A549 (cell line): ENCODE data around the gene ABCC1. TPM values are rescaled to one million over a fixed set of nuclear protein-coding genes. Genes with fewer than 3 reads are reported as not detected.
"Not testable (repeated sequence)": the region's sequence is repeated elsewhere in the genome, so short reads cannot be mapped to it uniquely, and the experiment has no call there.

ENCODE experiments used
- ATAC-seq, 2 experiments: fragments of 200-7000 bp in 1 of 2; fragments of >200 bp in 1 of 2; cut with Nextera tagmentation in 1 of 2; cut with Tn5 transposase in 1 of 2; 3 replicates each; pipeline versions ENCODE4 v1.8.0 to v1.9.1; 2018 to 2020; ENCODE audit warnings: mild to moderate bottlenecking in 1 of 2, moderate library complexity in 1 of 2
- CTCF ChIA-PET: fragments of 300-600 bp; sonication (Branson Sonifier 250); formaldehyde crosslinking; extraction: SDS; loops from one replicate; lab custom pipeline; 2021; ENCODE audit warnings: antibody characterized with exemption, inconsistent platforms; lab: Yijun Ruan, JAX
- POLR2A ChIA-PET: fragments of 350-600 bp; formaldehyde crosslinking; extraction: SDS; loops from one replicate; lab custom pipeline; 2021; ENCODE audit warnings: antibody characterized with exemption, inconsistent platforms; lab: Yijun Ruan, JAX
- DNase-seq, 2 experiments: peaks; one replicate each; pipeline versions ENCODE4 v3.0.0 to v3.0.0-alpha.2; 2011 to 2016; ENCODE audit warnings: low read depth in 1 of 2, low spot score in 1 of 2
- FAIRE-seq: peaks from 2 replicates; lab custom pipeline; 2011; peaks lifted over from hg19 to GRCh38; lab: Jason Lieb, UNC
- H3K27ac ChIP-seq, 2 experiments: fragments of >200 bp; sonication (Bioruptor Twin); formaldehyde crosslinking; 3 replicates each; pipeline ENCODE4 v1.5.1; 2016 to 2017
- H3K4me1 ChIP-seq: fragments of >200 bp; sonication (Bioruptor Twin); formaldehyde crosslinking; 3 replicates; pipeline ENCODE4 v1.6.1; 2016
- H3K4me2 ChIP-seq: fragments of >200 bp; sonication (Bioruptor Twin); formaldehyde crosslinking; 3 replicates; pipeline ENCODE4 v1.6.1; 2016
- H3K4me3 ChIP-seq: fragments of >200 bp; sonication (Bioruptor Twin); formaldehyde crosslinking; 3 replicates; pipeline ENCODE4 v1.5.1; 2016
- H3K9me3 ChIP-seq: fragments of >200 bp; sonication (Bioruptor Twin); formaldehyde crosslinking; 3 replicates; pipeline ENCODE4 v1.6.1; 2016
- ATOH8 ChIP-seq: fragments of 250-450 bp; sonication (Bioruptor Pico); IDR thresholded peaks from 2 replicates; pipeline ENCODE4 v1.5.0; 2020; ENCODE audit warnings: low read depth, mild to moderate bottlenecking, moderate library complexity
- CBX8 ChIP-seq: fragments of 200-600 bp; sonication (generic); IDR thresholded peaks from 2 replicates; pipeline ENCODE4 v1.6.1; 2016
- EHF ChIP-seq: fragments of 250-450 bp; sonication (Bioruptor Pico); IDR thresholded peaks from 2 replicates; pipeline ENCODE4 v1.5.0; 2020; ENCODE audit warnings: mild to moderate bottlenecking
- EHMT2 ChIP-seq: fragments of 200-600 bp; sonication (generic); IDR thresholded peaks from 2 replicates; pipeline ENCODE4 v1.6.1; 2016; ENCODE audit warnings: antibody characterized with exemption, low read depth, mild to moderate bottlenecking, moderate library complexity
- EP300 ChIP-seq, 2 experiments: fragments of >200 bp; sonication (Bioruptor Twin); formaldehyde crosslinking; IDR thresholded peaks; 2 replicates in 1 of 2; 3 replicates in 1 of 2; pipeline ENCODE4 v1.6.1; 2016 to 2017
- FOXS1 ChIP-seq: fragments of 250-450 bp; sonication (Bioruptor Pico); IDR thresholded peaks from 2 replicates; pipeline ENCODE4 v1.5.0; 2020; ENCODE audit warnings: mild to moderate bottlenecking, moderate library complexity
- JUNB ChIP-seq: fragments of >200 bp; sonication (Bioruptor Twin); formaldehyde crosslinking; IDR thresholded peaks from 2 replicates; pipeline ENCODE4 v1.6.1; 2016
- KDM5A ChIP-seq: fragments of 200-600 bp; sonication (generic); IDR thresholded peaks from 2 replicates; pipeline ENCODE4 v1.6.1; 2016; ENCODE audit warnings: antibody characterized with exemption, mild to moderate bottlenecking
- MAFK ChIP-seq: fragments of 450-650 bp; IDR thresholded peaks from 2 replicates; pipeline ENCODE4 v1.6.1; 2014; ENCODE audit not compliant: partially characterized antibody
- PHF8 ChIP-seq: fragments of 200-600 bp; sonication (generic); IDR thresholded peaks from 2 replicates; pipeline ENCODE4 v1.6.1; 2016; ENCODE audit warnings: low read depth, mild to moderate bottlenecking, antibody characterized with exemption, moderate library complexity, borderline replicate concordance
- RARB ChIP-seq: fragments of 250-450 bp; sonication (Bioruptor Pico); IDR thresholded peaks from 2 replicates; pipeline ENCODE4 v1.8.0; 2021; ENCODE audit warnings: mild to moderate bottlenecking, moderate library complexity
- RCOR1 ChIP-seq: fragments of 150-350 bp; IDR thresholded peaks from 2 replicates; pipeline ENCODE4 v1.6.1; 2014; ENCODE audit warnings: antibody characterized with exemption, low read length, low read depth
- SMC3 ChIP-seq: fragments of >200 bp; sonication (Bioruptor Twin); formaldehyde crosslinking; IDR thresholded peaks from 3 replicates; pipeline ENCODE4 v1.6.1; 2018; ENCODE audit warnings: inconsistent platforms
- TP53 ChIP-seq: fragments of 250-450 bp; sonication (Bioruptor Pico); IDR thresholded peaks from 2 replicates; pipeline ENCODE4 v1.5.0; 2021; ENCODE audit warnings: mild to moderate bottlenecking, moderate library complexity
- ZNF302 ChIP-seq: fragments of 250-450 bp; sonication (Bioruptor Pico); IDR thresholded peaks from 2 replicates; pipeline ENCODE4 v1.9.0; 2021; ENCODE audit warnings: inconsistent platforms, mild to moderate bottlenecking, moderate library complexity
- ZSCAN20 ChIP-seq: fragments of 250-450 bp; sonication (Bioruptor Pico); IDR thresholded peaks from 2 replicates; pipeline ENCODE4 v1.8.0; 2022; ENCODE audit warnings: mild to moderate bottlenecking, moderate library complexity
- WGBS: methylation state at CpG from one replicate; pipeline ENCODE4 v1.1.6; 2017; ENCODE audit errors: missing lambda C conversion rate; 5-methylcytosine and 5-hydroxymethylcytosine counted together
- polyA plus RNA-seq, 4 experiments: library from polyadenylated mRNA; depleted of rRNA in 3 of 4; stranded (reverse); fragments of >200 nt; fragmentation: RNase III in 1 of 4; extraction: RNeasy Plus Mini Kit Qiagen cat#74134 plus additional on column Dnase treatment in 1 of 4; gene quantifications; 2 replicates in 3 of 4; 3 replicates in 1 of 4; pipeline ENCODE4 v1.2.3, GENCODE V29; 2011 to 2017
- TF ChIP-seq, protein P1 (sequence below): IDR thresholded peaks from 2 replicates; pipeline ENCODE4 v1.6.1; 2012; ENCODE audit warnings: low read depth, borderline replicate concordance
- TF ChIP-seq, protein P2 (sequence below): fragments of >200 bp; sonication (Bioruptor Twin); formaldehyde crosslinking; IDR thresholded peaks from 3 replicates; pipeline ENCODE4 v1.5.1; 2016
- TF ChIP-seq, protein P3 (sequence below): fragments of >200 bp; sonication (Bioruptor Twin); formaldehyde crosslinking; IDR thresholded peaks from 3 replicates; pipeline ENCODE4 v1.6.1; 2016

ABCC1 gene
- polyA plus RNA-seq, 2 of the 4 experiments (the other 2 are of a cell fraction): 56.5 to 93.8 TPM

GRCh38 chr16:15915555-15916081 is 33.8 kb upstream of the ABCC1 start:
- ChIA-PET POLR2A (no interaction called here), CTCF (interaction anchor here (0.7 kb wide), 1 partner anchor 15 kb away, joined by 3 read pairs; no protein-coding TSS in a partner anchor)
- Histone ChIP-seq H3K4me2 (no peak overlapping the region), H3K4me3 (no peak overlapping the region), H3K27ac (no peak overlapping the region), H3K4me1 (peaks cover 16% of the 10 kb centered on the region), H3K9me3 (no peaks in the 10 kb centered on the region)
- no peak for ATAC-seq
- 69% methylated on average over 5 of the region's 5 CpGs for WGBS
- TF ChIP-seq SMC3: no peak
- TF ChIP-seq FOXS1 (CRISPR knock-in tag): no peak
- TF ChIP-seq, protein P1, sequence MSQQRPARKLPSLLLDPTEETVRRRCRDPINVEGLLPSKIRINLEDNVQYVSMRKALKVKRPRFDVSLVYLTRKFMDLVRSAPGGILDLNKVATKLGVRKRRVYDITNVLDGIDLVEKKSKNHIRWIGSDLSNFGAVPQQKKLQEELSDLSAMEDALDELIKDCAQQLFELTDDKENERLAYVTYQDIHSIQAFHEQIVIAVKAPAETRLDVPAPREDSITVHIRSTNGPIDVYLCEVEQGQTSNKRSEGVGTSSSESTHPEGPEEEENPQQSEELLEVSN: no peak
- no peak for TF ChIP-seq KDM5A
- no peak for TF ChIP-seq RCOR1
- no peak for TF ChIP-seq EP300 (IDR thresholded peaks at IDR 0.05)
- no peak for TF ChIP-seq RARB (CRISPR knock-in tag)
- no peak for DNase-seq
- no peak for FAIRE-seq

- ATAC-seq (no peak), FAIRE-seq (no peak), DNase-seq (no peak)
- no peaks in the 10 kb centered on the region for H3K9me3 ChIP-seq
- H3K27ac ChIP-seq: no peak overlapping the region
- WGBS: 79% methylated on average over 8 of the region's 8 CpGs
- TF ChIP-seq EHF (CRISPR knock-in tag): no peak
- TF ChIP-seq ZNF302 (CRISPR knock-in tag): no peak
- no peak for TF ChIP-seq RARB (CRISPR knock-in tag)
- TF ChIP-seq MAFK: no peak
- no peak overlapping the region for H3K4me2 ChIP-seq
- POLR2A ChIA-PET: no interaction called here
- peaks cover 17% of the 10 kb centered on the region for H3K4me1 ChIP-seq
- CTCF ChIA-PET: no interaction called here
- H3K4me3 ChIP-seq: no peak overlapping the region
Observed at GRCh38 chr16:15916323-15916722, 33.1 kb upstream of the ABCC1 start.

DNA sequence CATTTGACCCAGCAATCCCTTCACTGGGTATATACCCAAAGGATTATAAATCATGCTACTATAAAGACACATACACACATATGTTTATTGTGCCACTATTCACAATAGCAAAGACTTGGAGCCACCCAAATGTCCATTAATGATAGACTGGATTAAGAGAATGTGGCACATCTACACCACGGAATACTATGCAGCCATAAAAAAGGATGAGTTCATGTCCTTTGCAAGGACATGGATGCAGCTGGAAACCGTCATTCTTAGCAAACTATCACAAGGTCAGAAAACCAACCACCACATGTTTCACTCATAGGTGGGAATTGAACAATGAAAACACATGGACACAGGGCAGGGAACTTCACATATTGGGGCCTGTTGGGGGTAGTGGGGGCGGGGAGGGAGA is 31.1 kb upstream of the ABCC1 start:
- H3K4me3 ChIP-seq, H3K9me3 ChIP-seq, H3K27ac ChIP-seq, ATAC-seq, CTCF ChIA-PET, POLR2A ChIA-PET, DNase-seq, FAIRE-seq, H3K4me2 ChIP-seq: not testable (repeated sequence)
- WGBS: 85% methylated on average over 2 of the region's 3 CpGs
- peaks cover 17% of the 10 kb centered on the region for H3K4me1 ChIP-seq

- H3K27ac ChIP-seq: peak overlapping the region; percentile 50 to 78; a peak in 5 of 6 replicates
- no peaks in the 10 kb centered on the region for H3K9me3 ChIP-seq
- peak overlapping the region; percentile 56; the same call in 2 of the 3 replicates for H3K4me2 ChIP-seq
- POLR2A ChIA-PET: no interaction called here
- no peak for TF ChIP-seq ATOH8 (CRISPR knock-in tag)
- TF ChIP-seq, all 56 proteins: peak for 0
- no peak; a peak in 1 of 6 replicates for ATAC-seq
- Histone ChIP-seq H3K4me1 (peaks cover 17% of the 10 kb centered on the region), H3K4me3 (no peak overlapping the region)
- WGBS: 90% methylated on average over 6 of the region's 6 CpGs
- DNase-seq: no peak
- CTCF ChIA-PET: interaction anchor here (1.4 kb wide), 1 partner anchor 19 kb away, joined by 6 read pairs; no protein-coding TSS in a partner anchor
- FAIRE-seq: no peak
Observed at GRCh38 chr16:15919331-15919730, 30.1 kb upstream of the ABCC1 start.

DNA sequence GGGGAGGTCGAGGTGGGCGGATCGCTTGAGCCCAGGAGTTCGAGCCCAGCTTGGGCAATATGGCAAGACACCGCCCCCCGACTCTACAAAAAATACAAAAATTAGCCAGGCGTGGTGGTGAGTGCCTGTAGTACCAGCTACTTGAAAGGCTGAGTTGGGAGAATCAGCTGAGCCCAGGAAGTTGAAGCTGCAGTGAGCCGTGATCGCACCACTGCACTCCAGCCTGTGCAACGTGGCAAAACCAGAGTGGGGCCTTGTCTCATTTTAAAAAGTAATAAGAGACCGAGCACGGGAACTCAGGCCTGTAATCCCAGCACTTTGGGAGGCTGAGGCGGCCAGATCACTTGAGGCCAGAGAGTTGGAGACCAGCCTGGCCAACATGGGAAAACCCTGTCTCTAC is 24.4 kb upstream of the ABCC1 start:
- H3K9me3 ChIP-seq: no peaks in the 10 kb centered on the region
- H3K4me3 ChIP-seq: no peak overlapping the region
- peaks cover 18% of the 10 kb centered on the region for H3K4me1 ChIP-seq
- FAIRE-seq (no peak), DNase-seq (no peak), ATAC-seq (no peak)
- 94% methylated on average over 13 of the region's 13 CpGs for WGBS
- ChIA-PET POLR2A (no interaction called here), CTCF (interaction anchor here (0.6 to 1.3 kb wide), 2 partner anchors 19 to 25 kb away, joined by 3 to 4 read pairs; no protein-coding TSS in a partner anchor)
- no peak overlapping the region for H3K4me2 ChIP-seq
- TF ChIP-seq, protein P2, sequence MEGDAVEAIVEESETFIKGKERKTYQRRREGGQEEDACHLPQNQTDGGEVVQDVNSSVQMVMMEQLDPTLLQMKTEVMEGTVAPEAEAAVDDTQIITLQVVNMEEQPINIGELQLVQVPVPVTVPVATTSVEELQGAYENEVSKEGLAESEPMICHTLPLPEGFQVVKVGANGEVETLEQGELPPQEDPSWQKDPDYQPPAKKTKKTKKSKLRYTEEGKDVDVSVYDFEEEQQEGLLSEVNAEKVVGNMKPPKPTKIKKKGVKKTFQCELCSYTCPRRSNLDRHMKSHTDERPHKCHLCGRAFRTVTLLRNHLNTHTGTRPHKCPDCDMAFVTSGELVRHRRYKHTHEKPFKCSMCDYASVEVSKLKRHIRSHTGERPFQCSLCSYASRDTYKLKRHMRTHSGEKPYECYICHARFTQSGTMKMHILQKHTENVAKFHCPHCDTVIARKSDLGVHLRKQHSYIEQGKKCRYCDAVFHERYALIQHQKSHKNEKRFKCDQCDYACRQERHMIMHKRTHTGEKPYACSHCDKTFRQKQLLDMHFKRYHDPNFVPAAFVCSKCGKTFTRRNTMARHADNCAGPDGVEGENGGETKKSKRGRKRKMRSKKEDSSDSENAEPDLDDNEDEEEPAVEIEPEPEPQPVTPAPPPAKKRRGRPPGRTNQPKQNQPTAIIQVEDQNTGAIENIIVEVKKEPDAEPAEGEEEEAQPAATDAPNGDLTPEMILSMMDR: no peak
- TF ChIP-seq, protein P1: no peak
- TF ChIP-seq ZNF302 (CRISPR knock-in tag): no peak
- no peak for TF ChIP-seq ZSCAN20 (CRISPR knock-in tag)
- TF ChIP-seq JUNB: no peak
- no peak for TF ChIP-seq PHF8
- no peak for TF ChIP-seq TP53 (CRISPR knock-in tag)
- TF ChIP-seq RCOR1: no peak
- no peak for TF ChIP-seq EHMT2
- no peak for TF ChIP-seq CBX8
- TF ChIP-seq, protein P3, sequence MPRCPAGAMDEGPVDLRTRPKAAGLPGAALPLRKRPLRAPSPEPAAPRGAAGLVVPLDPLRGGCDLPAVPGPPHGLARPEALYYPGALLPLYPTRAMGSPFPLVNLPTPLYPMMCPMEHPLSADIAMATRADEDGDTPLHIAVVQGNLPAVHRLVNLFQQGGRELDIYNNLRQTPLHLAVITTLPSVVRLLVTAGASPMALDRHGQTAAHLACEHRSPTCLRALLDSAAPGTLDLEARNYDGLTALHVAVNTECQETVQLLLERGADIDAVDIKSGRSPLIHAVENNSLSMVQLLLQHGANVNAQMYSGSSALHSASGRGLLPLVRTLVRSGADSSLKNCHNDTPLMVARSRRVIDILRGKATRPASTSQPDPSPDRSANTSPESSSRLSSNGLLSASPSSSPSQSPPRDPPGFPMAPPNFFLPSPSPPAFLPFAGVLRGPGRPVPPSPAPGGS: no peak
- peak overlapping the region in 1 of 2 experiments; percentile 38; a peak in 1 of 6 replicates for H3K27ac ChIP-seq
